ENCODE data around the gene PNKP.

The PNKP gene

GRCh38 chr19:49866933-49867782 is at the start of gene PNKP:
PNKP (minus strand) TSS chr19:49867576; CDS start chr19:49867204, 372 bp downstream.
- DNase-seq: peak; percentile 79

- DNase-seq: no peak
Measured at GRCh38 chr19:49915271-49915670, 47.9 kb upstream of the PNKP start.

- DNase-seq: no peak
Measured at GRCh38 chr19:49913720-49914119, 46.3 kb upstream of the PNKP start.

- DNase-seq: no peak
Measured at GRCh38 chr19:49912965-49913685, 45.7 kb upstream of the PNKP start.

GRCh38 chr19:49911381-49912145 is 44.2 kb upstream of the PNKP start:
- no peak for DNase-seq

GRCh38 chr19:49910179-49910578 is 42.8 kb upstream of the PNKP start:
- no peak for DNase-seq

- no peak for DNase-seq
Measured at GRCh38 chr19:49908480-49909420, 41.4 kb upstream of the PNKP start.

- no peak for DNase-seq
Measured at GRCh38 chr19:49907745-49908446, 40.5 kb upstream of the PNKP start.

GRCh38 chr19:49906879-49907564 is 39.6 kb upstream of the PNKP start:
- no peak for DNase-seq

GRCh38 chr19:49904136-49904535 is 36.8 kb upstream of the PNKP start:
- DNase-seq: no peak

- no peak for DNase-seq
Measured at GRCh38 chr19:49896863-49897621, 29.7 kb upstream of the PNKP start, which contains the start of gene IL4I1. IL4I1 (minus strand) TSS chr19:49896887; CDS start chr19:49896160, 727 bp downstream.

GRCh38 chr19:49895566-49896297 is 28.4 kb upstream of the PNKP start:
- no peak for DNase-seq

- DNase-seq: no peak
Measured at GRCh38 chr19:49894879-49895565, 27.6 kb upstream of the PNKP start.

- DNase-seq: no peak
Measured at GRCh38 chr19:49894011-49894664, 26.8 kb upstream of the PNKP start.

GRCh38 chr19:49892716-49893115 is 25.3 kb upstream of the PNKP start:
- DNase-seq: no peak

GRCh38 chr19:49891393-49891792 is 24.0 kb upstream of the PNKP start:
- DNase-seq: no peak

GRCh38 chr19:49890349-49891311 is 23.3 kb upstream of the PNKP start:
- peak; percentile 4 for DNase-seq

All from NCI-H2029 treated with DMSO at 0.1 percent for 48 hours (cell line).